CD4-positive, alpha-beta T cell treated with Interferon gamma for 1 hour (primary cell): ENCODE data around the gene TSC2.
"Not testable (repeated sequence)": the region's sequence is repeated elsewhere in the genome, so short reads cannot be mapped to it uniquely, and the experiment has no call there.

ENCODE experiments used
- DNase-seq: peaks from one replicate; pipeline ENCODE4 v3.0.0-alpha.2; 2020

TSC2 gene

GRCh38 chr16:2032285-2033056 is 15.3 kb upstream of the TSC2 start:
- DNase-seq = no peak

DNA sequence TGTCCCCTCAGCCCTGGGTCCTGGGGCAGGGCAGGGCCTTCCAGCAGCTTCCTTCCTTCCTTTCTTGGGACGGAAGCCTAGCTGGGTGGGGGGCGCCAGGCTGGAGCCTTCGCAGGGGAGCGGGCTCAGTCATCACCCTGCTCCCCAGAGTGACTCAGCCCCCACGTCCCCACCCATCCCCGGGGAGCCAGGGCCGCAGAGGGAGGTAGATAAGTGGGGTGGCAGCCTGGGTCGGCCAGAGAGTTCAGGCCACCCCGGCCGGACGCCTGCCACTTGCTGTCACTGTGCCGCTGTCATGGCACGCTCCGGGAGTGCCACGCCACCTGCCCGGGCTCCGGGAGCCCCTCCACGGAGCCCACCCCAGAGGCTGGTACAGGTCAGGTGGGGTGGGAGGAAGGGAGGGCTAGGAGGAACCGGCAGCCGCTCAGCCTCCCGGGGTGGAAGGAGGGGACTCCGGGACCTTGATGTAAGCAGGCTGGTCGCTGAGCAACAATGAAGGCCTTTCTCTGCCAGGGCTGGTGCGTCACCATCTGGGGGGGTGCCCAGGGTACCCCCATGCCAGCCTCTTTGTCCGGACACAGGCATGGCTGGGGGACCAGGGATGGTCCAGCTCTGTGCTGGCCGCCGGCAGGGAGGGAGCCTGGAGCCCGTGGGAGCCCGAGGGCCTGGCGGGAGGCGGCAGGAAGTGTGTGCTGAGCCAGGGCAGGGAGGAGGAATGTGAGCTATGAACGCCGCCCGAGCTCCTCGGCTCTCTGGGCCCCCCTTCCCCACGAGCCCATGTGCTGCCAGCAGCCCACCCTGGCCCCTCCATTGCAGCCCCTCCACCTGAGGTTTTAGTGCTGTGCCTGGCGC is 14.5 kb upstream of the TSC2 start:
- no peak for DNase-seq

GRCh38 chr16:2033909-2034695 is 13.7 kb upstream of the TSC2 start:
- DNase-seq = not testable (repeated sequence)

DNA sequence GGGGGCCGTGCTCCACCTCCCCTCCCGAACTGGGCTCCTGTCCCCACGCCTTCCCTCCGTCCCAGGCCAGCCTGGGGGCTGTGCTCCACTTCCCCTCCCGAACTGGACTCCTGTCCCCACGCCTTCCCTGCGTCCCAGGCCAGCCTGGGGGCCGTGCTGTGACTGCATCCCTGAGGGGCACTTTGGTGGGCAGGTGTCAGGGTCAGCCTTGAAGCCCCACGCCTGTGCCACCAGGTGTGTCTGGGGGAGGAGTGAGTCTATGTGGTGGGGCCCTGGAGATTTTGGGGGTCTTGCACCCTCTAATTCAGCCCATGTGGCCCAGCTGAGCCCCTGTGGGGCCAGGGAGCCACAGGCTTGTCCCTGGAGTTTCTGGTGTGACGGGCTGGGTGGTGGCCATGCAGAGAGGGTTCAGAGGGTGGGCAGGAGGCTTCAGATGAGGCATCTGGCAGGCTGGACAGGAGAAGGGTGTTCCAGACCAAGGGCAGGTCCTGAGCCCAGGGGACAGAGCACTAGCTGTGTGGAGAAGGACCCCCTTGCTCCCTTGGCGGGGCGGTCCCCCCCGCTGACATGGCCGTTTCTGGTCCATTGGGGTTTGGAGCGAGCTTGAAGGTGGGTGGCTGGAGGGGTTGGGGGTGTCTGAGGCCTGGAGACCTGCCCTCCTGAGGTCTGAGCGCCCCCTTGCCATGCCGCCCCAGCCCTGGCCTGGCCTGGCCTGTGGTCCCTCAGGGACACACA is 12.9 kb upstream of the TSC2 start:
- no peak for DNase-seq

DNA sequence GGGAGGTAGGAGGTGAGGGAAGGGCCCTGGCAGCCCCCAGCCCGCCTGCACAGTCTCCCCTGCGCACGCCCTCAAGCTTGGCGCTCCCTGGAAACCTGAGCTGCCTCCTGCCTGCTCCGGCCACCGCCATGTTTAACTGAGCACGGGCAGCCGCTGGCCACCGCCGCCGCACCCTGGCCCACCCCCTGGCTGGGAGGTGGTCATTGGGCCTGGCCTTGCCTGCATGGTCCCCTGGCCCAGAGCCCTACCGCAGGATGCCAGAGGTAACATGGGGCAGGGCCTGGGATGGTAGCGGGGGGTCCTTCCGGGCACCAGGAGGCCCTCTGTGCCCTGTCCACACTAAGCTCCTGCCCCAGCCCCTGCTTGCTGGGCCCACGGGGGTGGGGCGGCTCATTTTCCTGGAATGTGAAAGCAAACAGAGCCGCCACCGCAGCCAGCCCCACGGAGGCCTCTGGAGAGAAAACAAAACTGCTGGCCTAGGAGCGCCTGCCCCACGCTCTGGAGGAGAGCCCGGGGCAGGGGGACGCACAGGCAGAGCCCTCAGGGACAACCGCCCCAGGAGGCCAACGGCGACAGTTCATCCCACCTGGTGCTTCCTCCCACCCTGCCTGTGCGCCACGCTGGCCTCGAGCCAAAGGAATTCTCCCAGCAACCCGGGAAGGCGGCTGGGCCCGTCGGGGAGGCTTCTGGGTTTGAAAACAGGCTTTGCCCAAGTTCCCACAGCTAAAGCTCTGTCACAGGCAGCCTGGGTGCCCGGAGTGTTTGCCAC is 12.2 kb upstream of the TSC2 start:
- no peak for DNase-seq

- DNase-seq = no peak
Measured at GRCh38 chr16:2036200-2036966, 11.4 kb upstream of the TSC2 start.

- no peak for DNase-seq
Measured at GRCh38 chr16:2037115-2037514, 10.7 kb upstream of the TSC2 start.

- DNase-seq = no peak
Measured at GRCh38 chr16:2037647-2038381, 10.0 kb upstream of the TSC2 start.

- no peak for DNase-seq
Measured at GRCh38 chr16:2038382-2039231, 9.2 kb upstream of the TSC2 start.

DNA sequence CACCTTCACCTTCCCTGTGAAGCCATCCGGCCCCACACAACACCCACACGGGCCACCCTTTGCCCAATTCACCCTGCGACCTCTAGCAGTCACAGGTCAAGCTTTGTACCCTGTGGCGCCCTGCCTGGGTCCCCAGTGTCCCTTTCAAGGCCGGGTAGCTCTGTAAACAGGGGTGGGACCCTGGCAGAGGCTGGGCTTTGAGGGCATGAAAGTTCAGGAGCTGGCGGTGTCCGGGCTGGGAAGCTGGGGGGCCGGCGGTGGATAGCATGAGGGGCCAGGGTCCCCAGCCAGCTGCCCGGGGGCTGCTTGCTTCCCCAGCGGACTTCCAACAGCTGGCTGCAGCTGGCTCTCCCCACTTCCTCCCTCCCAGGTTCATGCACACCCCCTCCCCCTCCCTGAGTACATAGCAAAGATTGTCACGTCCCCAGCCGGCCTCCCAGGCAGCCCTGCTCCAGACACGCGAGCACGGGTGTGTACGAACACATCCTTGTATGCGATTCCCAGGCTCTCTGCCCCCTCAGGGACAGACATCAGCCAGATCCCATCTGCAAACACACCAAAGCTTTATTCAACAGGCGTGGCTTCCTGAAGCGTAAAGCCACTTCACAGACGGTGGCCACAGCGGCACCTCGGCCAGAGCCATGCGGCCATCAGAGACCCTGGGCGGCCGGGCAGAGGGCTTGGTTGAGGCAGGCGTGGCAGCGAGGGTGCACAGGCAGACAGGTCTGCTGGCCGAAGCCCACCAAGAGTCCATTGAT is 8.3 kb upstream of the TSC2 start:
- no peak for DNase-seq

GRCh38 chr16:2040041-2040786 is 7.6 kb upstream of the TSC2 start:
- DNase-seq = no peak

DNA sequence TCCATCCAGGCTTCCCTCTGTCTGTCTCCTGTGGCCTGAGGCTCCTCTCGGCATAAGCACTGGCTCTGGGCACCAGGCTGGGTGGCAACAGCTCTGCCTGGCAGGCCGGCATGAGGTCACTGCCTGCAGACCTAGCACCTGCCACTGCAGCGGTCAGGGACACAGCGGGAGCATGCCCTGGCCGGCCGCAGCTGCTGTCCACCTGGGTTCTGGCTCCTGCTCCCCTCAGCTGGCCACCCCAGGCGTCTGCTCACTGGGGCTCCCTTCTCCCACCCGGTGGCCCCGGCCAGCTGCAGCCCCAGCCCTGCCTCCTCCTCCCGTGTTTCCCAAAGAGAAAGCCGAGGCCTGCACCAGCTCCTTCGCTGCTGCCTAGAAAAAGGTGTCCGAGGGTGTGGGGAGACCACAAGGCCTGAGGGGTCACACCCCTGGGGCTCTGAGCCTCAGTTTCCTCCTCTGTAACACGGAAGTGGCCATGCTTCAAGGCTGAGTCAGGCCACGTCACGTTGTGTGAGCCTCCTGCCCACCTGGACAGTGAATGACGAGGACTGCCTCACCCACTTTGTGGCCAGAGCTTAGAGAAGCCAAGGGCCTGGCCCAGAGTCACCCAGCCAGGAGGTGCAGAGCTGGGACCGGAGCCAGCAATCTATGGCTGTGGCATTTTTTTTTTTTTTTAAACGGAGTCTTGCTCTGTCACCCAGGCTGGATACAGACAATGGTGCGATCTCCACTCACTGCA is 6.8 kb upstream of the TSC2 start:
- no peak for DNase-seq

DNA sequence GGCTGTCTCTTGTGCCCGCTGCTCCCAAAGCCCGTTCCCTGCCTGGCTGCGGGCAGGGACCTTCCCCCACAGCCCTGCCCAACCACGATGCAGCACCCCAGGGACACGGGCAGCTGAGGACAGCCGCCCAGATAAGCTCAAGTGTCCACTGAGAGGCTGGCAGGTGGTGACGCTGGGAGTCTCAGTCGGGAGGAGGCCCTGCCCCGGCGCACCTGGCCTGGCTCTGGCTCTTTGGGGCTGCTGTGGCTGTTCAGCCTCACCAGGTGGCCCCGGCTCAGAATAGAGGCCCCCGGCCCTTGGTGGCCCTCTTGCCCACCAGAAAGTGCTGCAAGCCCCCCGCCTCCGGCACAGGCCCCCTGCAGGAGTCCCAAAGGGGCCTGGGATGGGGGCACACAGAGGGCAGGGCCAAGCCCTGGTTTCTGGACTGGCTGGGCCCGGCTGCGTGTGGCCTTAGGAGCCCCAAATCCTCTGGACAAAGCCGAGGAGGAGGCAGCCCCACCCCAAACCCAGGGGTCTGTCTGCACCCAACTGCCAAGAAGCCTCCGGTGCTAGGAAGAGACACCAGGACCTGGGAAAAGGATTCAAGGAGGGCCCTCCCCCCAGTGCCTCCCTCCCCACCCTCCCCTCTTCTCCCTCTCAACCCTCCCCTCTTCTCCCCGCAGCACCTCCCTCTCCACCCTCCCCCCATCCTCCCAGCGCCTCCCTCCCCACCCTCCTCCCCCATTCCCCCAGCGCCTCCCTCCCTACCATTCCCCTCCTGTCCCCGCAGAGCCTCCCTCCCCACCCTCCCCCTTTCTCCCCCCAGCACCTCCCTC is 5.4 kb upstream of the TSC2 start:
- no peak for DNase-seq

- no peak for DNase-seq
Measured at GRCh38 chr16:2042986-2043666, 4.7 kb upstream of the TSC2 start.

GRCh38 chr16:2043667-2044451 is 3.9 kb upstream of the TSC2 start:
- no peak for DNase-seq
